Spleen (tissue), 7 donors: ENCODE data around the gene GALNT12.

Experiments
- CTCF ChIP-seq, 11 experiments: fragments of 200-600 bp in 7 of 11; fragments of 450-650 bp in 4 of 11; sonication (generic) in 4 of 11; IDR thresholded peaks in 8 of 11; conservative IDR thresholded peaks in 3 of 11; 1 replicate in 7 of 11; 2 replicates in 4 of 11; pipeline versions ENCODE4 v1.4.0 to v1.8.0; 2016 to 2021; ENCODE audit warnings: antibody characterized with exemption in 11 of 11, inconsistent platforms in 4 of 11, mild to moderate bottlenecking in 1 of 11
- POLR2A ChIP-seq, 3 donors: fragments of 450-650 bp; IDR thresholded peaks; one replicate each; pipeline ENCODE4 v1.5.1; 2017; ENCODE audit warnings: antibody characterized with exemption in 3 of 3, mild to moderate bottlenecking in 1 of 3
- POLR2AphosphoS5 ChIP-seq, 3 donors: sonication (generic); formaldehyde crosslinking; IDR thresholded peaks; one replicate each; pipeline ENCODE4 v1.5.1; 2017; ENCODE audit warnings: antibody characterized with exemption in 3 of 3
- donor health status: DM: no; HTN: no; CAD: no; lungs with moderate emphysema.
- donor health status: DM: no; HTN: no; CAD: no.
- donor health status: DM: no; HTN: no; CAD: no.

GRCh38 chr9:98829766-98830165 lies 22.3 kb downstream of the GALNT12 start:
- TF ChIP-seq POLR2AphosphoS5 (IDR thresholded peaks at IDR 0.05): no peak
- no peak for TF ChIP-seq CTCF (IDR thresholded peaks at IDR 0.05 in 8 of 11, conservative IDR thresholded peaks at IDR 0.05 in 3 of 11)
- TF ChIP-seq POLR2A (IDR thresholded peaks at IDR 0.05): no peak
